Upper lobe of left lung (tissue), 6 donors: Measurements from ENCODE around the gene FOXA2. TPM values are rescaled to one million over a fixed set of nuclear protein-coding genes. Genes with fewer than 3 reads are reported as not detected.
"Not testable (repeated sequence)": the region's sequence is repeated elsewhere in the genome, so short reads cannot be mapped to it uniquely, and the experiment has no call there.

ENCODE experiments used
- ATAC-seq, 2 donors: fragments of 200-7000 bp; cut with Tn5 transposase; one replicate each; pipeline ENCODE4 v1.9.1; 2022; ENCODE audit warnings: mild to moderate bottlenecking in 2 of 2, moderate library complexity in 2 of 2; ENCODE audit not compliant: low FRiP score in 2 of 2
- DNase-seq, 2 donors: peaks; one replicate each; pipeline ENCODE4 v3.0.0-alpha.2; 2019 to 2020
- H3K27ac ChIP-seq, 4 donors: fragments of 200-600 bp; sonication (generic); one replicate each; pipeline ENCODE4 v1.5.1; 2016 to 2019
- H3K27me3 ChIP-seq, 4 donors: fragments of 200-600 bp; sonication (generic); one replicate each; pipeline ENCODE4 v1.5.1; 2017 to 2019
- H3K36me3 ChIP-seq, 4 donors: fragments of 200-600 bp; sonication (generic); one replicate each; pipeline ENCODE4 v1.5.1; 2016 to 2019
- H3K4me1 ChIP-seq, 4 donors: fragments of 200-600 bp; sonication (generic); one replicate each; pipeline ENCODE4 v1.5.1; 2018 to 2019
- H3K4me3 ChIP-seq, 4 donors: fragments of 200-600 bp; sonication (generic); one replicate each; pipeline ENCODE4 v1.5.1; 2017 to 2019; ENCODE audit warnings: mild to moderate bottlenecking in 2 of 4, moderate library complexity in 1 of 4
- H3K9me3 ChIP-seq, 4 donors: fragments of 200-600 bp; sonication (generic); one replicate each; pipeline ENCODE4 v1.5.1; 2018 to 2019
- CTCF ChIP-seq, 6 experiments: fragments of 450-650 bp in 4 of 6; fragments of 200-600 bp in 2 of 6; sonication (generic) in 2 of 6; IDR thresholded peaks; one replicate each; pipeline ENCODE4 v1.5.1; 2016 to 2019; ENCODE audit warnings: antibody characterized with exemption in 6 of 6
- EP300 ChIP-seq, 4 donors: sonication (generic); formaldehyde crosslinking; IDR thresholded peaks; one replicate each; pipeline ENCODE4 v1.5.1; 2017; ENCODE audit warnings: antibody characterized with exemption in 4 of 4, control low read depth in 2 of 4
- POLR2A ChIP-seq, 4 donors: fragments of 450-650 bp; IDR thresholded peaks; one replicate each; pipeline ENCODE4 v1.5.1; 2016 to 2017; ENCODE audit warnings: antibody characterized with exemption in 4 of 4, mild to moderate bottlenecking in 2 of 4
- POLR2AphosphoS5 ChIP-seq, 2 donors: sonication (generic); formaldehyde crosslinking; IDR thresholded peaks; one replicate each; pipeline ENCODE4 v1.5.1; 2017; ENCODE audit warnings: antibody characterized with exemption in 2 of 2
- WGBS, 2 donors: methylation state at CpG; one replicate each; pipeline ENCODE4 v1.1.5; 2017 to 2018; 5-methylcytosine and 5-hydroxymethylcytosine counted together
- total RNA-seq, 6 donors: library from RNA; depleted of rRNA in 4 of 6; stranded (reverse); fragments of >200 nt in 4 of 6; gene quantifications; one replicate each; pipeline versions ENCODE4 v1.1.0 to v1.2.1, GENCODE V29; 2016 to 2021
- donor health status: DM: no; HTN: no; CAD: no; lungs with moderate emphysema.
- donor health status: DM: no; HTN: yes; CAD: no; lungs with severe emphysema.

Gene FOXA2
- total RNA-seq, 6 donors from 2014 or later: 23.2 to 80.6 (median 44.3) TPM

DNA sequence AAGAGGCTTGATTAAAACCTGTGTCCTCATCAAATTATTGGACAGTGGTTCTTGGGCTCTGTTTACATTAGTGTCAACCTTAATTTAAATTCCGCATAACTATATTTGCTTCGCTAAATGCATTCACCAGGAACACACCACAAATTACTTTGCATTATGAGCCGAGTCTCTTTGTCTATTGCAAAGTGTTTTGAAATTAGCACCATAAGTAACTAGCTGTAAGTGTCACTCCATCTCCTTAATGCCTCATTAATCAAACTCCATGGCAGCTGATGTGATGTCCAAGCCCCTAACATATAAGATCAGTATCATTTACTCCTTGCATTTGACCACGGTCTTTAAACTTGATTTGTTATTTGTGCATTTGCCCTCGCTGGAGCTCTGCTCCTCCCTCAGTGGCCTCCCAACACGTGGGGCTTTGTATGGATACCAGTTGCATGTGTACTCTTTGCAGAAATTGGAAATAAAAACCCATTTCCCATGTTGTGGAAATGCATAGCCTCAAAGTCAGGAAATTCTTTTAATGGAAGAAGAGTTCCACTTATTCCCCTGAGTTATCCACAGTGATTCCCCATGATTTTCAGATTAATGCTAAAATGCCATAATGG, 24.6 kb downstream of the FOXA2 start:
- DNase-seq: no peak
- Histone ChIP-seq H3K27me3 (peaks cover 0 to 5% (median 0%) of the 10 kb centered on the region in 4 donors), H3K27ac (no peak overlapping the region), H3K36me3 (no peaks in the 10 kb centered on the region), H3K9me3 (no peaks in the 10 kb centered on the region), H3K4me3 (no peak overlapping the region), H3K4me1 (peaks cover 0 to 18% (median 3%) of the 10 kb centered on the region in 4 donors)
- TF ChIP-seq EP300 (IDR thresholded peaks at IDR 0.05) (no peak), CTCF (IDR thresholded peaks at IDR 0.05) (no peak), POLR2A (IDR thresholded peaks at IDR 0.05) (no peak), POLR2AphosphoS5 (IDR thresholded peaks at IDR 0.05) (no peak)
- ATAC-seq: no peak
- WGBS, 2 donors: 31 to 36% methylated on average over 6 of the region's 6 CpGs

DNA sequence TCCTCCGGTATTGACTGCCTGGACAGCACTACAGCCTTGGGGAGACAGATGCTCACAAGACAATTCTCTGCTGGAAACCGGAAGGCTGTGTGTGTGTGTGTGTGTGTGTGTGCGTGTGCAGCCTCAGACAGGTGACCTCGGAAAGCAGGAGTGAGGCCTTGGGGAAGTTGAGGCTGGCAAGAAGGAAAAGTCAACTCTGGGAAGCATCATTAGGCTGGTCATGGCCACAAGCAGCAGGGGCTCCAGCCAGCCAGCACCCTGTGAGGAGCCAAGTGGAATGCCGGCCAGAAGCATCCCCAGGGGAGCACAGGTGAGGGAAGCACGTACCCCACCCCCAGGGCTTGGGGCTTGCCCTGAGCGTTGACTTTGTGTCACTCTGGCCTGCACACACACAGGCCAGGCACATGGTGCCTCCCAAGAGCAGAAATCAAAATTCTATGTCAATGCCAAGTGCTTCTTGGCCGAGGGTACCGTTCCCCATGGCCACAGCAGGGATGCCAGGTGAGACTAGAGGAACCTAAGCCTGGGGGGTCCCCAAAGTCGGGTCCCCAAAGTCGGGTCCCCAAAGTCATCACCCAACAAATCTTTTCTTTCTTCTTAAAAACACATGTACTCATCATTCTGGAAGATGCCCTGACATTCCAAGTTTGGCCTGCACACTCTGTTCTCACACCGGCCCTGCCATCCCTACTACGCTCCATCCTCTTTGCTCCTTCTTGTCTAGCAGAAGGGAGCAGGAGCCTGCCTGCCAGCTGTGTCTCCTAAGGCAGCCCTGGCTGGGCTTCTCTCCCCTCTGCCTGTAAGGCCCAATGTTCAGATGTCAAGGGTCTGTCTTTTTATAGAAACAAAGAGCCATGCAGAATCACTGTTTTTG, 26.7 kb downstream of the FOXA2 start:
- Histone ChIP-seq H3K36me3 (no peaks in the 10 kb centered on the region), H3K4me3 (no peak overlapping the region), H3K27ac (peak overlapping the region; percentile 49 to 61 (median 50)), H3K9me3 (no peaks in the 10 kb centered on the region), H3K4me1 (peaks cover 0 to 18% (median 3%) of the 10 kb centered on the region in 4 donors), H3K27me3 (peaks cover 0 to 5% (median 0%) of the 10 kb centered on the region in 4 donors)
- WGBS, 2 donors: 69 to 73% methylated on average over 8 to 13 of the region's 13 CpGs
- TF ChIP-seq POLR2AphosphoS5 (IDR thresholded peaks at IDR 0.05): no peak
- peak; percentile 4 to 19 for ATAC-seq
- no peak for DNase-seq

DNA sequence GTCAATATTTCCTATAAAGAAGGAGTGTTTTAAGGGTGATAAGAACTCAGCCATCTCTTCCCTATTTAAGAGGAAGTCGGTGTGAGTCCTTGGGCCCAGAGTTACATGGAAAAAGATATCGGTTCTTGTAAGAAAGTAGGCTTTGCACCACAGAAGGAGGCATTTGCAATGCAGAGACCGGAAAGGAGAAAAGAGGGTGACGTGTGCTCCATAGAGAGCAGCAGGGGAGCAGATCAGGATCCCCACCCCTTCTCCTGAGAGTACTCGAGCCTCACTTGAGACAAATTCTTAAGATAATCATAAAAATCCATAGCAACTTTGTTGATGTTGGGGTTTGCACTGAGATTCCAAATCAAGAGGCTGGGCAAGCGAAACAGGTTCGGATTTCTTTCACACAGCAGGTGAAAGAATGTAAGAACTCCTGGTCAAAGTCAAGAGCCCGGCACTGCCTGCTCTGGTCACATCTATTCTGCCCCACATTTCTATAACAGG, 27.8 kb downstream of the FOXA2 start:
- peak; percentile 65 to 90 for ATAC-seq
- Histone ChIP-seq H3K4me3 (no peak overlapping the region), H3K4me1 (peaks cover 0 to 18% (median 3%) of the 10 kb centered on the region in 4 donors), H3K27me3 (peaks cover 0 to 5% (median 0%) of the 10 kb centered on the region in 4 donors), H3K27ac (peak overlapping the region; percentile 57 to 83 (median 76)), H3K9me3 (no peaks in the 10 kb centered on the region), H3K36me3 (no peaks in the 10 kb centered on the region)
- 41 to 47% methylated on average over 8 of the region's 8 CpGs for WGBS, 2 donors
- DNase-seq: peak in 1 of 2 donors; percentile 62
- TF ChIP-seq EP300 (IDR thresholded peaks at IDR 0.05) (peak in 2 of 4 donors; percentile 45 to 64), CTCF (IDR thresholded peaks at IDR 0.05) (no peak)

DNA sequence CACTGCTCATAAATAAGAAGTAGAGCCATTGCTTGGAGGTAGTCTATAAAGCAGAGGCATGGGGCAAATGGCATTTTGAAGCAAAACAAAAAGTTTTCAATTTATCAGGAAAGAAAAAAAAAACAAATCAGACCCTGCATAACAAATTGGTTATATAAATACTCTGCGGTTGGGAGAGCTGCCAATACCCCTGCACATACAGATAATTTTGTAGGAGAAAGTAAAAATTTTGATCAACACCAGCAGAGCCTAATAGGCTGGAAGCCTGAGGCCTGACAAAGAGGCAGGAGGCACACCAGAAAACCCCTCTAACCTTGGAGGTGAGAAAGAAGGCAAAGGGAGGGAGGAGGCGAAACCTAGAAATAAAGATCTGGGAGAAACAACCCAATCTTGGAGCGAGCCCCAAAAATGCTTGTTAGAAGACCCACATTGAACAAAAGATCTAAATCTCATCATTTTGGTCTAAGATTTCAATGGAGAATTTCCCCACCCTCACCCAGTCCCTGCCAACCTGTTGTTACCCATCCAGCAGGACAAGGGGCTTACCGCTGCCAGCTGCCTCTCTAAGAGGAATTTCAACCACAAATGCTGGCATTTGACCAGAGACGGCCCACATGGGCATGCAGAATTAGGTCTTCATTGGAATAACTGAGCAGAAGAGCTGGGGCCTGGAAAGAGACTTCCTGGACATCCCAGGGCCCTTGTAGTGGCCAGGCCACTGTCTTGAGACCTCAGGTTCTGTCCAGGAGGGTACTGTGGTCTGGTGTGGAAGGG, 28.4 kb downstream of the FOXA2 start:
- WGBS, 2 donors: 58 to 60% methylated on average over 5 of the region's 5 CpGs
- Histone ChIP-seq H3K4me3 (no peak overlapping the region), H3K27me3 (peaks cover 0 to 5% (median 0%) of the 10 kb centered on the region in 4 donors), H3K4me1 (peaks cover 0 to 18% (median 3%) of the 10 kb centered on the region in 4 donors), H3K9me3 (no peaks in the 10 kb centered on the region), H3K36me3 (no peaks in the 10 kb centered on the region), H3K27ac (peak overlapping the region; percentile 57 to 83 (median 76))
- DNase-seq (peak in 1 of 2 donors; percentile 43), ATAC-seq (peak; percentile 34 to 69)
- no peak for TF ChIP-seq POLR2A (IDR thresholded peaks at IDR 0.05)
- no peak for TF ChIP-seq POLR2AphosphoS5 (IDR thresholded peaks at IDR 0.05)
- no peak for TF ChIP-seq CTCF (IDR thresholded peaks at IDR 0.05)
- TF ChIP-seq EP300 (IDR thresholded peaks at IDR 0.05): no peak

DNA sequence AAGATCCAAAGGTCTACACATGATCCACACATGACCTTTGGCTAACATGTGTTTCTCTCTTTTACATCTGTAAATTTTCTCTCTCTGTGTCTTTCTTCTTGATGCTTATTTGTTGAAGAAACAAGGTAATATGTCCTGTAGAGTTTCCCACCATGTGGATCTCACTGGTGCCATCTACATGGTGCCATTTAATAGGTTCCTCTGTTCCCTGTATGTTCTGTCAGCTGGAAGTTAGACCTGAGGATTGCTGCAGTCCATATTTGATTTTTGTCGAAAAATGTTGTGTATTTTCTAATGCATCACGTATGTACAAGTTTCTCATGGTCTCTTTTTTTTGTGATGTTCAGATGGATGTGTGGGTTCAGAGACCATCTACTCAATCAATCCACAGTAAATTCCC, 30.0 kb downstream of the FOXA2 start:
- Histone ChIP-seq H3K27ac (no peak overlapping the region), H3K36me3 (no peaks in the 10 kb centered on the region), H3K27me3 (no peaks in the 10 kb centered on the region), H3K9me3 (no peaks in the 10 kb centered on the region), H3K4me3 (no peak overlapping the region), H3K4me1 (peaks cover 0 to 18% (median 3%) of the 10 kb centered on the region in 4 donors)
- WGBS, 2 donors: 90 to 91% methylated on average over 2 of the region's 2 CpGs
- TF ChIP-seq CTCF (IDR thresholded peaks at IDR 0.05) (no peak), POLR2A (IDR thresholded peaks at IDR 0.05) (no peak), POLR2AphosphoS5 (IDR thresholded peaks at IDR 0.05) (no peak), EP300 (IDR thresholded peaks at IDR 0.05) (no peak)
- no peak for DNase-seq
- no peak for ATAC-seq

DNA sequence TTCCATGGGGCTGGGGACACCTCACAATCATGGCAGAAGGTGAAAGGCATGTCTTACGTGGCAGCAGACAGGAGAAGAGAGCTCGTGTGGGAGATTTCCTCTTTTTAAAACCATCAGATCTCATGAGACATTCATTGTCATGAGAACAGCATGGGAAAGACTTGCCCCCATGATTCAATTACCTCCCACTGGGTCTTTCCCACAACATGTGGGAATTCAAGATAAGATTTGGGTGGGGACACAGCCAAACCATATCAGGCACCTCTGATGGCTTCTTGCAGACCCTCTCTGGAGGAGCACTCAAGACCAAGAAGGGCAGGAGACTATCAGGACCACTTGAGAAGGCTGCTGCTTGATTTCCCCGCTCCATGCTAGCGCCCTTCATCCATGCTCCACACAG, 33.9 kb downstream of the FOXA2 start:
- H3K27me3 ChIP-seq, H3K27ac ChIP-seq, H3K4me1 ChIP-seq, ATAC-seq, H3K9me3 ChIP-seq, DNase-seq, H3K4me3 ChIP-seq, H3K36me3 ChIP-seq: not testable (repeated sequence)
- WGBS, 2 donors: 68 to 81% methylated on average over 4 of the region's 4 CpGs
